ENCODE measurements around the gene ATP1A3. TPM values are rescaled to one million over a fixed set of nuclear protein-coding genes. Genes with fewer than 3 reads are reported as not detected.
"Not testable (repeated sequence)": the region's sequence is repeated elsewhere in the genome, so short reads cannot be mapped to it uniquely, and the experiment has no call there.

ATP1A3 gene
- total RNA-seq, 2 experiments from 2014 or later = 1.9 to 2.0 TPM

DNA sequence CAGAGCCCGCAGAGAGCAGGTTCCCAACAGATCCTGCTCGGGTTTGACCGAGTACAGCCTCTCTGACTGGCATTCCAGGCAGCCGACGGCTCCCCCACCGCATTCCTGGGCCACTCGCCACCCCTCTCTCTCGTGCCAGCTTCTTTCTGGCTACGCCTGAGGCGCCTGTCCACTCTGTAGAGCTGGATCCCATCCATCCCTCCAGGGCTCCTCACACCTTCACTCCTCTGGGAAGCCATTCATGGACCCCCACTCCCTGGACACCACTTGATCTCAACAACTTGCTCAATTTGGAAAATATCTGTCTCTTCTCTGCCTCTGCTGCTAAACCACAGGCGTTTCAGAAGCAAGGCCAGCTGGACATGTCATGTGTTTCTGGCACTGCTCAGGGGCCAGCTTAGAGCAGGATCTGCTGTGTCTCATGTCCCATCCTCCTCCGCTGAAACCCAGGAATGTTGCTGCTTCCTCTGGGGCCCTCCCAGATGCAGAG, 30.6 kb upstream of the ATP1A3 start:
- POLR2A ChIA-PET = no interaction called here
- Mint-ChIP-seq H3K9me3 (no peaks in the 10 kb centered on the region), H3K27me3 (peaks cover 2% of the 10 kb centered on the region), H3K4me3 (no peak overlapping the region), H3K36me3 (ENCODE audit: low read depth) (no peaks in the 10 kb centered on the region), H3K4me1 (no peaks in the 10 kb centered on the region), H3K27ac (no peak overlapping the region)
- CTCF ChIA-PET = no interaction called here
- no peak for DNase-seq

DNA sequence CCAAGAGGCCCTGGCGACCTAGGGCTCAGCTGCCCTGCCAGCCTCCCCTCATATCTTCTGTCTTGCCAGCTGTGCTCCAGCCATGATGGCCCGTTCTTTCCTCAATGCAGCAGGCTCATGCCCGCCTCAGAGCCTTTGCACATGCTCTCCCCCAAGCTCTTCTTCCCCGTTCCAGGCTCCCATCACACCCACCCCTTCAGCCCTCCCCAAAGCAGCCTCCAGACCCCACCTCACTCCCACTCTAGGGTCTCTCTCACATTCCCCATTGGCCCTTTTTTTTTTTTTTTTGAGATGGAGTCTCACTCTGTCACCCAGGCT, 29.9 kb upstream of the ATP1A3 start:
- H3K4me1 Mint-ChIP-seq = no peaks in the 10 kb centered on the region
- no peaks in the 10 kb centered on the region for H3K27me3 Mint-ChIP-seq
- no peaks in the 10 kb centered on the region for H3K36me3 Mint-ChIP-seq (ENCODE audit: low read depth)
- ChIA-PET POLR2A (no interaction called here), CTCF (interaction anchor here (1.8 kb wide), 1 partner anchor 11 kb away, joined by 7 read pairs; no protein-coding TSS in a partner anchor)
- H3K4me3 Mint-ChIP-seq = no peak overlapping the region
- no peaks in the 10 kb centered on the region for H3K9me3 Mint-ChIP-seq
- no peak overlapping the region for H3K27ac Mint-ChIP-seq
- DNase-seq = no peak

DNA sequence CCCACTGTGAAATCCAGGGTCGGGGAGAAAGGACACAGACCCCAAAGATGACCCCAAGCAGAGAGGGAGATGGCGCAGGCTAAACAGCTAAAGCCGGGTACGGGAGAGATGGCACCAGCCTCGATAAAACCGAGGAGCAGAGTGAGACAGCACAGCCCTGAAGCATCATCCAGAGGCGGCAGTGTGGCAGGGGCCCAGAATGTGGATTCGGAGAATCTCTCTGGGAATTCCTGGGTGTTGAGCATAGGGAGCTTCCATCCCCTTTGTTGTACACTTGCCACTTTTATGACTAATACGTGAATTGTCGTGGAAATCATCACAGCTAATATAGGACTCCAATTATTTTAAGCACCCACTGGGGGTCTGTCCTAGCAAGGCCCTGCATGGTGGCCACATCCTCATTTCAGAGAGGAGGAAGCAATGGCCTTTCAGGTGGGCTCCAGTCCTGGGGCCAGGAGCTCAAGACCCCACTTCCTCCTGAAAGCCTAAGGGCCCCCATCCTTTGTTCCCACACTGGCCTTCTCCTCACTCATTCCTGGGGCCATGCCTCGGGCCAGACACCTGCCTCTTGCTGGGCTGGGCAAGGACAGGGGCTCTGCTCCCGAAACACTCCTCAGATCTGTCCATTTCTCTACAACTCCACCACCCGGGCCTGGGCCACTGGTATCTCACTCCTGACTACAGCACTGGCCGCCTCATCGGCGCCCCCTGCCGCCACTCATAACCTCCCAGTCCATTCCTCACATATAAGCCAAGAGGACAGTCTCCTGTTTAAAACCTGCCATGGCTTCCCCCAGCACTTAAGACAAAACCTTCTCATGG, 29.3 kb upstream of the ATP1A3 start:
- POLR2A ChIA-PET = no interaction called here
- no peaks in the 10 kb centered on the region for H3K4me1 Mint-ChIP-seq
- peak; percentile 13 for DNase-seq
- H3K27ac Mint-ChIP-seq = no peak overlapping the region
- CTCF ChIA-PET = interaction anchor here (0.7 to 1.8 kb wide), 2 partner anchors 12 to 19 kb away, joined by 3 to 7 read pairs; no protein-coding TSS in a partner anchor
- H3K4me3 Mint-ChIP-seq = no peak overlapping the region
- no peaks in the 10 kb centered on the region for H3K27me3 Mint-ChIP-seq
- no peaks in the 10 kb centered on the region for H3K9me3 Mint-ChIP-seq
- no peaks in the 10 kb centered on the region for H3K36me3 Mint-ChIP-seq (ENCODE audit: low read depth)

DNA sequence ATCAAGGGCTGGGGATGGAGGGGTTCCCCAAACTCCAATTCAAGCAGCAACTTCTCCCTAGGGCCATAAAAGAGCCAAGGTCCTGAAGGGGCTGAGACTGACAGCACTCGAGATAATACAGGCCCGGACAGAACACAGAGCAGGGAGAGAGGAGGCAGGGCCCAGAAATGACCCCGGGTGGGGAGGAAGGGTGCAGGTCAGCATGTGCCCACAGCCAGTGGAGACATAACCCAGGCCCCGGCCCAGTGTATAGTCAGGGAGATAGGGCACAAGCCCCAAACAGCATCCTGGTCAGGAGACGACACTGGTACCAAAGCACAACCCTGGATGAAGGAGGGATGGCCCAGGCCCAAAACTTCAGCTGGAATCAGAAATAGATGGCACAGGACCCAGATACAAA, 28.6 kb upstream of the ATP1A3 start:
- ChIA-PET CTCF (interaction anchor here (0.7 to 1.8 kb wide), 2 partner anchors 12 to 20 kb away, joined by 3 to 7 read pairs; no protein-coding TSS in a partner anchor), POLR2A (no interaction called here)
- Mint-ChIP-seq H3K27ac (no peak overlapping the region), H3K9me3 (no peaks in the 10 kb centered on the region), H3K4me1 (no peaks in the 10 kb centered on the region), H3K4me3 (no peak overlapping the region), H3K27me3 (no peaks in the 10 kb centered on the region), H3K36me3 (ENCODE audit: low read depth) (no peaks in the 10 kb centered on the region)
- DNase-seq = no peak

DNA sequence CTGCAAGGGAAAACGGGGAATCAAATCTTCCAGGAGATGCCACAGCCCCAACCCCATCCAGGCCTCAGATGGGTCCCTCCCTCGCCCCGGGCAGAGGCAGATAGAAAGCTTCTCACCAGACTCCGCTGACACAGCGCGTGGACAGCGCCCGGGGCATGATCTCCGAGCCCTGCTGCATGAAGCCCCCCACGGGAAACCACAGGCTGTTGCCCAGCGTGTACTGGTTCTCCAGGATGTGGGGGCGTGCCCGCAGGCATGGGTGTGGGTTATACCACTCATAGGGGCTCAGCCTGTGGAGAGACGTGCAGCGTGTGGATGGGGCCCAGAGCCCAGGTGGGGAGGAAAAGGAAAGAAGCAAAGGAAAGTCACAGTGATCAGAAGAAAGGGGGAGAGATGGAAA, 27.2 kb upstream of the ATP1A3 start:
- Mint-ChIP-seq H3K36me3 (ENCODE audit: low read depth) (no peaks in the 10 kb centered on the region), H3K4me1 (no peaks in the 10 kb centered on the region), H3K27ac (no peak overlapping the region), H3K27me3 (no peaks in the 10 kb centered on the region), H3K9me3 (no peaks in the 10 kb centered on the region), H3K4me3 (no peak overlapping the region)
- no peak for DNase-seq
- CTCF ChIA-PET = no interaction called here
- POLR2A ChIA-PET = no interaction called here

DNA sequence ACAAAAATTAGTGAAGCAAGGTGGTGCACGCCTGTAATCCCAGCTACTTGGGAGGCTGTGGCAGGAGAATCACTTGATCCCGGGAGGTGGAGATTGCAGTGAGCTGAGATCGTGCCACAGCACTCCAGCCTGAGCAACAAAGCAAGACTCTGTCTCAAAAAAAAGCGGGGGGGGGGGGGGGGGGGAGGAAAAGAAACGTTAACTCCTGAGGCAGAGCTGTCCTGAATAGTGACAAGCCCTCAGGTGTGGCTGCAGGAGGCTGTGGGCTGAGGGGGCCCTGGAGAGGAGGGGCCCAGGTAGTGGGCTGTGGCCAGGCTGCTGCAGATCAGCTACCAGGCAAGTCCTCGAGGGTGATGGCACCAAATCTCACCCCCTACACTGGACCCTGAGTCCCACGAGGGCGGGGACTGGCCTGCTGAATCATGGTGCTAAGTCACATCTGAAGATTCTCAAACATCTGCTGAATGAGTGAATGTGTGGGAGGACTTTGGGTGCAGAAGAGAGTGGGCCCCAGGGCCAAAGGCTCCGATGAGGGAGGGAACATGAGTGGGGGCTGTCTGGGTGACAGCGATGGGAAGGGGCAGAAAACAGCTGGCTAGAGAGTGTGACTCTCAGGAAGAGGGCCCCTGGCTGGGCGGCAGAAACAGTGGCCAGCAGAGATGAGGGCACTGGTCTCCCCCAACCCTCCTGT, 24.6 kb upstream of the ATP1A3 start:
- DNase-seq = no peak
- POLR2A ChIA-PET = no interaction called here
- CTCF ChIA-PET = no interaction called here
- Mint-ChIP-seq H3K27ac (no peak overlapping the region), H3K36me3 (ENCODE audit: low read depth) (no peaks in the 10 kb centered on the region), H3K4me1 (no peaks in the 10 kb centered on the region), H3K9me3 (no peaks in the 10 kb centered on the region), H3K4me3 (no peak overlapping the region), H3K27me3 (no peaks in the 10 kb centered on the region)

DNA sequence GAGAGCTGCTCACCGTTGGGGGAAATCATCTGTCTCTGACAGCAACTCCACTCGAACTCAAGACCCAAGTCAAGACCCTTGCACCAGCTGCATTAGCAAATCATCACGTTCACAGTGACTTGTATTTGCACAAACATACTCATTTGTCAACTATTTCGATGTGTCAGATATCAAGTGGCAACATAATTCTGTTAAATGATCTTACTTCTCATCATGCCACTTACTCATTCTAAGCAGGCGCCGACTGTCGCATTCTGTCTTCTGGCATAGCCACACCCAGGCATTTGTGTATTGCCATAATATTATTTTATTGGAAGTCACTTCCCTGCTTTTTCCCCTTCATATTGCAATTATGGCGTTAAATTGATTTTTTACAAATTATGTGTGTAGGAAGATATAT, 23.0 kb upstream of the ATP1A3 start:
- H3K4me1 Mint-ChIP-seq = no peaks in the 10 kb centered on the region
- CTCF ChIA-PET = interaction anchor here (0.6 kb wide), 1 partner anchor 424 kb away, joined by 3 read pairs; no protein-coding TSS in a partner anchor
- H3K27me3 Mint-ChIP-seq = no peaks in the 10 kb centered on the region
- H3K4me3 Mint-ChIP-seq = no peak overlapping the region
- POLR2A ChIA-PET = no interaction called here
- no peak for DNase-seq
- no peaks in the 10 kb centered on the region for H3K9me3 Mint-ChIP-seq
- no peak overlapping the region for H3K27ac Mint-ChIP-seq
- H3K36me3 Mint-ChIP-seq (ENCODE audit: low read depth) = no peaks in the 10 kb centered on the region

DNA sequence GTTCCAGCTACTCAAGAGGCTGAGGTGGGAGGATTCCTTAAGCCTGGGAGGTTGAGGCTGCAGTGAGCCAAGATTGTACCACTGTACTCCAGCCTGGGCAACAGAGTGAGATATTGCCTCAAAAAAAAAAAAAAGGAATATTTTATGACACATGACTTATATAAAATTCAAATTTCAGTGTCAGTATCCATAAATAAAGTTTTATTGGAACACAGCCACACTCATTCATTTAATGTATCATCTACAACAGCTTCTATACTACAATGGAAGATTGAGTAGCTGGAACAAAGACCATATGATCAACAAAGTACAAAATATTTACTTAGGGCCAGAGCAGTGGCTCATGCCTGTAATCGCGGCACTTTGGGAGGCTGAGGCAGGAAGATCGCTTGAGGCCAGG, 18.7 kb upstream of the ATP1A3 start:
- POLR2A ChIA-PET; H3K4me1 Mint-ChIP-seq; H3K9me3 Mint-ChIP-seq; H3K36me3 Mint-ChIP-seq (ENCODE audit: low read depth); H3K27me3 Mint-ChIP-seq; DNase-seq; H3K27ac Mint-ChIP-seq; H3K4me3 Mint-ChIP-seq: not testable (repeated sequence)
- CTCF ChIA-PET = interaction anchor here (0.6 to 1.1 kb wide), 3 partner anchors 22 to 391 kb away, joined by 3 to 4 read pairs (median 4); no protein-coding TSS in a partner anchor

DNA sequence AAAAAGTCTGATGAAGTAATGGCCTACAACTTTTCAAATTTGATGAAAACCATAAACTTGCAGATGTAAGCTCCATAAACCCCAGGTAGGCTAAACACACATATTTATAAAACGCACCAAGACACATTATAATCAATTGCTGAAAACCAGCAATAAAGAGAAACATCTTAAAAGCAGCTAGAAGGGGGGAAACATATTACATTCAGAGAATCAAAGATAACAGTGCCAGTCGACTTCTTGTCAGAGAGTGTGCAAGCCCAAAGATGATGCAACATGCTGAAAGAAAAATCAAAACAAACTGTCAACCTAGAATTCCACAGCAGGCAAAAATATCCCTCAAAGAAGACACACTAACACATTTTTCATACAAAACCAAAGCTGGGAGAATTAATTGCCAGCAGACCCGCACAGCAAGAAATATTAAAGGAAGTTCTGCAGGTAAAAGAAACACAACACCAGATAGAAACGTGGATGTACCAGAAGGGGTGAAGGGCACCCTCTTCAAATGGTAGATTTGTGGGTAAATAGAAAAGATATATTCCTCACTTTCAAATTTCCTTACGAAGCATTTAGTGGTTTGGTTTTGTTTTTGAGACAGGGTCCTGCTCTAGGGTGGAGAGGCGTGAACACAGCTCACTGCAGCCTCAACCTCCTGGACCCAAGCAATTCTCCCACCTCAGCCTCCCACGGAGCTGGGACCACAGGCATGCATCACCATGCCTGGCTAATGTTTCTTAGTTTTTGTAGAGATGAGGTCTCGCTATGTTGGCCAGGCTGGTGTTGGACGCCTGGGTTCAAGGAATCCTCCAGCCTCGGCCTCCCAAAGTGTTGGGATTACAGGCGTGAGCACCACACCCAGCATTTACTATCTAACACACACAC, 16.5 kb upstream of the ATP1A3 start:
- DNase-seq = no peak
- Mint-ChIP-seq H3K9me3 (no peaks in the 10 kb centered on the region), H3K36me3 (ENCODE audit: low read depth) (no peaks in the 10 kb centered on the region), H3K4me1 (peaks cover 1% of the 10 kb centered on the region), H3K27ac (peak overlapping the region; percentile 47), H3K4me3 (no peak overlapping the region), H3K27me3 (no peaks in the 10 kb centered on the region)
- ChIA-PET POLR2A (no interaction called here), CTCF (interaction anchor here (0.6 to 1.1 kb wide), 2 partner anchors 98 to 1563 kb away, joined by 3 read pairs; no protein-coding TSS in a partner anchor)

DNA sequence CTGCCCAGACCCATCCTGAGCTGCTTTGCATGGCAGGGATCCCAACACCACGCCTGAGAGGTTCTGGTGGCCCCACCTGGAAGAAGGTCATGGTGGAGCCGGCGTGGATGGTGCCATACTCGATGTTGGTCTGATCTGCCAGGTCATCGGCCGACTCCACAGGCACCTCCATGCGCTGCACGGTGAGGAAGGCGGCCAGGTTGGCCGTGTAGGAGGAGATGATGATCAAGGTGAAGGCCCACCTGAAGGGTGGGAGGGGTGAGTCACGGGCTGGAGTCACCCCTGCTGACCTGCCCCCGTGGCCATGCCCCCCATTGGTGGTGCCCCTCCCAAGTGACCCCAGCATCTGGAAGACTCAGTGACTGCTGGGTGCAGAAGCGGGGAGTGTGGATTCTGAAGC, 12.5 kb upstream of the ATP1A3 start:
- POLR2A ChIA-PET = no interaction called here
- H3K4me3 Mint-ChIP-seq = no peak overlapping the region
- H3K4me1 Mint-ChIP-seq = peaks cover 17% of the 10 kb centered on the region
- CTCF ChIA-PET = no interaction called here
- H3K27ac Mint-ChIP-seq = no peak overlapping the region
- no peaks in the 10 kb centered on the region for H3K36me3 Mint-ChIP-seq (ENCODE audit: low read depth)
- peaks cover 8% of the 10 kb centered on the region for H3K27me3 Mint-ChIP-seq
- no peaks in the 10 kb centered on the region for H3K9me3 Mint-ChIP-seq
- DNase-seq = no peak

DNA sequence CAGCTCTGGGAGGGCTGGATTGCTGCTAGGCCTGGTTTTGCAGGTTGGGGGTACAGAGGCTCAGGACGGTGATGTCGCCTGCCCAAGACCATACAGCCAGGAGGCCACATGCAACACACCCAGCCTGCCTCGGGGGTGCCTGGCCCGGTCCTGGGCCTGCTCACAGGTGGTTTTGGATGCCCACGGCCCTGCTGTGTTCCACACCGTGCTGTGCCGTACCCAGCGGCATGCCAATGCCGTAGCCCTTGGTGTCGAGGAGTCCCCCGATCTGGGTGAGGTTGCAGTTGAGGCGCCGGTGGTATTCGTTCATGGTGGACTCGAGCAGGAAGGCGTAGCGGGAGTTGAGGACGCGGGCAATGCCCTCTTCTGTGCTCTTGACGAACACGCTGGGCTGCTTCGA, 11.5 kb upstream of the ATP1A3 start:
- H3K27ac Mint-ChIP-seq = no peak overlapping the region
- POLR2A ChIA-PET = no interaction called here
- DNase-seq = no peak
- H3K4me3 Mint-ChIP-seq = no peak overlapping the region
- H3K36me3 Mint-ChIP-seq (ENCODE audit: low read depth) = no peaks in the 10 kb centered on the region
- peaks cover 17% of the 10 kb centered on the region for H3K4me1 Mint-ChIP-seq
- CTCF ChIA-PET = no interaction called here
- no peaks in the 10 kb centered on the region for H3K9me3 Mint-ChIP-seq
- peaks cover 19% of the 10 kb centered on the region for H3K27me3 Mint-ChIP-seq

DNA sequence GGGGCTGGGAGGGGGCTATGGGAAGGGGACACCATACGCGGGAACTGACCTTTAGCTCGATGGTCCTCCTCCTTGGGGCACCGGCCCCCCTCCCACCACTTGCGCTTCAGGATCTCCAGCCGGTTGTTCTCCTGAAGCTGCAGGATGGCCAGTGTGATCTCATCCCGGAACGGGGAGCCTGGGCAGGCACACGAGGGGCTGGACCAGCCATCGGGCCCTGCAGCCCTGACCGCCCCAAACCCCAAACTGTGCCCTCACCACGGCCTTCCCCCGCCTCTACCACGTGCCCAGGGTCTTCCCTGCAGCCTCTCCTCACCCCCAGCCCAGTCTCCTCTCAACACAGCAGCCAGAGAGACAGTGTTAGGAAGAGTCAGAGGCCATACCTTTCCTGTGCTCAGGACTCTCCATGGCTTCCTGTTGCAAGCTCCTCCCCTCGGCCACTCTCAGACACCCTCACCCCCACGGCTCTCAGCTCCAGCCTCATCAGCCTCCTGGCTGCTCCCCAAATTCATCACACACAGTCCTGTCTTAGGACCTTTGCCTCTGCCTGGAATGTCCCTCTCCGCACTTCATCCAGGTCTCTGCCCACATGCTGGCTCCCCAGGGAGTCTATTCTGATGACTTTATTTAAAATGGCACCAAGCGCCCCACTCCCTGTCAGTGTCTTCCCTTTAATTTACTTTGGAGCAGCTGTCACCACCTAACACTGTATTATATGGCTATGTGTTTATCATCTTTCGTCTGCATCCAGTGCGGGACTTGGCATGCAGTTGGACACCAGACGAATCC, 9.7 kb upstream of the ATP1A3 start:
- H3K36me3 Mint-ChIP-seq (ENCODE audit: low read depth) = no peaks in the 10 kb centered on the region
- DNase-seq = no peak
- peaks cover 33% of the 10 kb centered on the region for H3K27me3 Mint-ChIP-seq
- no peak overlapping the region for H3K4me3 Mint-ChIP-seq
- CTCF ChIA-PET = no interaction called here
- H3K27ac Mint-ChIP-seq = no peak overlapping the region
- H3K4me1 Mint-ChIP-seq = peaks cover 19% of the 10 kb centered on the region
- H3K9me3 Mint-ChIP-seq = no peaks in the 10 kb centered on the region
- POLR2A ChIA-PET = no interaction called here
